HepG2 (cell line): ENCODE measurements around the gene ZFAND3. TPM values are rescaled to one million over a fixed set of nuclear protein-coding genes. Genes with fewer than 3 reads are reported as not detected.

ENCODE experiments used
- ATAC-seq: fragments of 200-7000 bp; cut with Tn5 transposase; 3 replicates; pipeline ENCODE4 v1.9.1; 2020; ENCODE audit warnings: mild to moderate bottlenecking, moderate library complexity
- BruUV-seq: library from RNA; stranded (reverse); fragments of 400-500 nt; replicated peaks from 2 replicates; lab custom pipeline; 2021; lab: Mats Ljungman, UMichigan
- CTCF ChIA-PET: fragments of 300-600 bp; formaldehyde crosslinking; extraction: SDS; loops from one replicate; lab custom pipeline; 2021; ENCODE audit warnings: low total read pairs, inconsistent platforms, low intra/inter-chr PET ratio; lab: Yijun Ruan, JAX
- POLR2A ChIA-PET: fragments of 350-600 bp; sonication (Branson Sonifier 250); formaldehyde crosslinking; loops from one replicate; lab custom pipeline; 2020; ENCODE audit warnings: antibody characterized with exemption, inconsistent platforms; lab: Yijun Ruan, JAX
- DNase-seq: peaks from one replicate; pipeline ENCODE4 v3.0.0-alpha.2; 2015; ENCODE audit warnings: low spot score
- FAIRE-seq: peaks from 3 replicates; lab custom pipeline; 2011; peaks lifted over from hg19 to GRCh38; lab: Jason Lieb, UNC
- H2AFZ ChIP-seq: one replicate; pipeline ENCODE4 v1.6.1; 2011; ENCODE audit warnings: low read length, inconsistent platforms
- H3K27ac ChIP-seq: fragments of 300-600 bp; 3 replicates; pipeline ENCODE4 v1.8.0; 2011; ENCODE audit warnings: mixed run types, mild to moderate bottlenecking, mixed read lengths, low read length, inconsistent platforms; ENCODE audit not compliant: insufficient read depth; ENCODE audit errors: extremely low read length
- H3K27me3 ChIP-seq, 2 experiments: fragments of 200-600 bp in 1 of 2; 2 replicates in 1 of 2; 3 replicates in 1 of 2; pipeline versions ENCODE4 v1.6.0 to v1.8.0; 2011; ENCODE audit warnings: low read length in 2 of 2, mild to moderate bottlenecking in 2 of 2, moderate library complexity in 2 of 2, inconsistent platforms in 1 of 2; ENCODE audit not compliant: insufficient read depth in 2 of 2, control insufficient read depth in 1 of 2
- H3K36me3 ChIP-seq, 2 experiments: fragments of 200-600 bp in 1 of 2; replicated peaks in 1 of 2; 2 replicates in 1 of 2; 3 replicates in 1 of 2; pipeline versions ENCODE4 v1.5.1 to v1.8.0; 2011; ENCODE audit warnings: low read length in 2 of 2, inconsistent platforms in 1 of 2; ENCODE audit not compliant: insufficient read depth in 2 of 2, control insufficient read depth in 1 of 2
- H3K4me1 ChIP-seq: 2 replicates; pipeline ENCODE4 v1.5.1; 2012; ENCODE audit warnings: low read length, inconsistent platforms; ENCODE audit not compliant: insufficient read depth
- H3K4me2 ChIP-seq: 2 replicates; pipeline ENCODE4 v1.6.0; 2011; ENCODE audit warnings: low read depth, low read length, inconsistent platforms
- H3K4me3 ChIP-seq, 3 experiments: fragments of 200-600 bp in 1 of 3; sonication (generic), shearing (Covaris generic) in 1 of 3; replicated peaks in 1 of 3; 2 replicates each; pipeline ENCODE4 v1.5.1; 2011 to 2016; ENCODE audit warnings: low read length in 3 of 3, inconsistent platforms in 2 of 3, low read depth in 2 of 3, mild to moderate bottlenecking in 2 of 3, control low read depth in 1 of 3, mixed read lengths in 1 of 3; ENCODE audit not compliant: insufficient read depth in 1 of 3
- H3K79me2 ChIP-seq: one replicate; pipeline ENCODE4 v1.6.1; 2011; ENCODE audit warnings: low read length, inconsistent platforms; ENCODE audit not compliant: insufficient read depth
- H3K9ac ChIP-seq: 2 replicates; pipeline ENCODE4 v1.6.0; 2011; ENCODE audit warnings: mild to moderate bottlenecking, low read depth, low read length, inconsistent platforms; ENCODE audit not compliant: insufficient read depth
- H3K9me3 ChIP-seq: 2 replicates; pipeline ENCODE4 v1.5.1; 2012; ENCODE audit warnings: mild to moderate bottlenecking, low read length
- H4K20me1 ChIP-seq: 2 replicates; pipeline ENCODE4 v1.6.0; 2011; ENCODE audit warnings: inconsistent platforms, mild to moderate bottlenecking, low read length, moderate library complexity; ENCODE audit not compliant: insufficient read depth
- ATF3 ChIP-seq: sonication (generic); formaldehyde crosslinking; IDR thresholded peaks from 2 replicates; pipeline ENCODE4 v1.4.0; 2020; ENCODE audit warnings: missing genetic modification reagents
- ATRX ChIP-seq: sonication (generic); formaldehyde crosslinking; IDR thresholded peaks from 2 replicates; pipeline ENCODE4 v1.4.0; 2020; ENCODE audit warnings: missing genetic modification reagents, borderline replicate concordance
- DNMT1 ChIP-seq: sonication (generic); formaldehyde crosslinking; IDR thresholded peaks from 2 replicates; pipeline ENCODE4 v1.5.1; 2020; ENCODE audit warnings: mild to moderate bottlenecking, missing genetic modification reagents
- ESRRA ChIP-seq: sonication (generic); formaldehyde crosslinking; IDR thresholded peaks from 2 replicates; pipeline ENCODE4 v1.5.1; 2020; ENCODE audit warnings: mild to moderate bottlenecking, low read depth, missing genetic modification reagents
- FOXO4 ChIP-seq: sonication (generic); formaldehyde crosslinking; conservative IDR thresholded peaks from 2 replicates; pipeline ENCODE4 v1.8.1; 2023; ENCODE audit warnings: missing genetic modification reagents
- HBP1 ChIP-seq: IDR thresholded peaks from 2 replicates; pipeline ENCODE4 v1.6.1; 2016; ENCODE audit warnings: low read depth, control low read depth
- NBN ChIP-seq: fragments of 450-650 bp; conservative IDR thresholded peaks from 2 replicates; pipeline ENCODE4 v1.6.1; 2017
- NR2C2 ChIP-seq: sonication (generic); formaldehyde crosslinking; IDR thresholded peaks from 2 replicates; pipeline ENCODE4 v1.4.0; 2020; ENCODE audit warnings: missing genetic modification reagents, mild to moderate bottlenecking, moderate library complexity, borderline replicate concordance
- PHF20 ChIP-seq: sonication (generic); formaldehyde crosslinking; IDR thresholded peaks from 2 replicates; pipeline ENCODE4 v1.5.0; 2020; ENCODE audit warnings: mild to moderate bottlenecking, missing genetic modification reagents
- RELA ChIP-seq: sonication (generic); formaldehyde crosslinking; IDR thresholded peaks from 2 replicates; pipeline ENCODE4 v1.4.0; 2020; ENCODE audit warnings: missing genetic modification reagents
- RFXAP ChIP-seq: sonication (generic); formaldehyde crosslinking; IDR thresholded peaks from 2 replicates; pipeline ENCODE4 v1.4.0; 2020; ENCODE audit warnings: missing genetic modification reagents, borderline replicate concordance
- SP140L ChIP-seq: sonication (generic); formaldehyde crosslinking; IDR thresholded peaks from 2 replicates; pipeline ENCODE4 v1.4.0; 2020; ENCODE audit warnings: missing genetic modification reagents, borderline replicate concordance
- USF2 ChIP-seq, 2 experiments: sonication (generic) in 1 of 2; formaldehyde crosslinking in 1 of 2; IDR thresholded peaks; 2 replicates each; pipeline versions ENCODE4 v1.5.1 to v1.6.1; 2011 to 2020; ENCODE audit warnings: borderline replicate concordance in 1 of 2, low read depth in 1 of 2, low read length in 1 of 2, mild to moderate bottlenecking in 1 of 2, missing genetic modification reagents in 1 of 2, moderate library complexity in 1 of 2
- ZFP36L2 ChIP-seq: sonication (generic); formaldehyde crosslinking; IDR thresholded peaks from 2 replicates; pipeline ENCODE4 v1.4.0; 2020; ENCODE audit warnings: missing genetic modification reagents
- ZNF276 ChIP-seq: sonication (generic); formaldehyde crosslinking; IDR thresholded peaks from 2 replicates; pipeline ENCODE4 v1.4.0; 2020; ENCODE audit warnings: mild to moderate bottlenecking, low read depth, missing genetic modification reagents
- ZNF569 ChIP-seq: sonication (generic); formaldehyde crosslinking; IDR thresholded peaks from 2 replicates; pipeline ENCODE4 v1.5.0; 2020; ENCODE audit warnings: mild to moderate bottlenecking, missing genetic modification reagents, moderate library complexity, borderline replicate concordance
- ZNF644 ChIP-seq: IDR thresholded peaks from 2 replicates; pipeline ENCODE4 v1.6.1; 2016; ENCODE audit warnings: low read depth
- WGBS: methylation state at CpG from one replicate; pipeline ENCODE4 v1.1.6; 2017; ENCODE audit warnings: low lambda C conversion rate; 5-methylcytosine and 5-hydroxymethylcytosine counted together
- in situ Hi-C: cut with HindIII; loops from 2 replicates; pipeline ENCODE4 v1.10.0; 2017; ENCODE audit warnings: low pct_unique_long_range_greater_than_20kb; ENCODE audit not compliant: extremely low pct_ligation_motif_present
- intact Hi-C: fragments of 100-400 bp; cut with micrococcal nuclease; formaldehyde crosslinking; loops from one replicate; pipeline ENCODE4 v1.10.0; 2022; ENCODE audit not compliant: unreplicated experiment
- polyA plus RNA-seq, 8 experiments: library from polyadenylated mRNA; depleted of rRNA in 3 of 8; stranded (reverse) in 7 of 8; unstranded in 1 of 8; fragments of >200 nt; fragmentation: Illumina TruSeq in 4 of 8; extraction: Trizol in 4 of 8; gene quantifications; 2 replicates each; pipeline versions ENCODE4 v1.2.1 to v1.2.3, GENCODE V29; 2011 to 2016; ENCODE audit warnings: low read depth in 4 of 8, missing spikeins in 1 of 8, mixed read lengths in 1 of 8; ENCODE audit not compliant: insufficient read depth in 1 of 8
- total RNA-seq, 5 experiments: library from RNA; depleted of rRNA; stranded (reverse); fragments of >200 nt; fragmentation: Illumina TruSeq; extraction: Trizol; gene quantifications; 2 replicates each; pipeline ENCODE4 v1.2.3, GENCODE V29; 2016; ENCODE audit warnings: low read depth in 1 of 5

ZFAND3 gene
- total and polyA plus RNA-seq, 2 of the 13 experiments (the other 11 are each of a cell fraction or from before 2014, with no cell fraction given), result 16.4 to 17.1 TPM

- intact Hi-C loops, result loop anchor here (10.0 kb wide), 1 partner anchor 320 kb away; no protein-coding TSS in a partner anchor
- H2AFZ ChIP-seq, result no peak overlapping the region
- in situ Hi-C loops, result no loop called here
- H3K79me2 ChIP-seq, result no peaks in the 10 kb centered on the region
- H3K4me3 ChIP-seq, result no peak overlapping the region
- ATAC-seq (no peak), DNase-seq (no peak), FAIRE-seq (no peak)
- peaks cover 70% of the 10 kb centered on the region for H3K4me1 ChIP-seq
- ChIA-PET POLR2A (no interaction called here), CTCF (no interaction called here)
- no peak overlapping the region for H3K4me2 ChIP-seq
- no peaks in the 10 kb centered on the region for H3K36me3 ChIP-seq
- H3K27ac ChIP-seq, result no peak overlapping the region
- no peaks in the 10 kb centered on the region for H4K20me1 ChIP-seq
- no peaks in the 10 kb centered on the region for H3K27me3 ChIP-seq
- no TSS peak for BruUV-seq
- H3K9me3 ChIP-seq, result no peaks in the 10 kb centered on the region
- TF ChIP-seq ATF3 (no peak), PHF20 (CRISPR knock-in tag) (no peak), RELA (CRISPR knock-in tag) (no peak), ATRX (CRISPR knock-in tag) (no peak), ESRRA (CRISPR knock-in tag) (no peak), DNMT1 (CRISPR knock-in tag) (no peak), USF2 (IDR thresholded peaks at IDR 0.05; ENCODE audit: low read depth, low read length) (no peak), USF2 (CRISPR knock-in tag; IDR thresholded peaks at IDR 0.05; ENCODE audit: borderline replicate concordance) (no peak), NBN (no peak), NR2C2 (CRISPR knock-in tag) (no peak), ZNF569 (CRISPR knock-in tag) (no peak), ZFP36L2 (no peak), RFXAP (CRISPR knock-in tag) (no peak), ZNF644 (CRISPR knock-in tag) (no peak), SP140L (CRISPR knock-in tag) (no peak), HBP1 (no peak), ZNF276 (CRISPR knock-in tag) (no peak), FOXO4 (CRISPR knock-in tag) (no peak)
- WGBS, result 97% methylated on average over 8 of the region's 8 CpGs
- no peak overlapping the region for H3K9ac ChIP-seq
These were observed 354.8 kb downstream of the ZFAND3 start for GRCh38 chr6:38174315-38174714.
